ENCODE data around the gene RNF168. TPM values are rescaled to one million over a fixed set of nuclear protein-coding genes. Genes with fewer than 3 reads are reported as not detected.
"Not testable (repeated sequence)": the region's sequence is repeated elsewhere in the genome, so short reads cannot be mapped to it uniquely, and the experiment has no call there.

RNF168 gene
- total RNA-seq, 1 donor from 2014 or later: 12.0 TPM

GRCh38 chr3:196445391-196445790 lies 58.2 kb downstream of the RNF168 start:
- not testable (repeated sequence) for H3K27me3 ChIP-seq (ENCODE audit: control insufficient read depth in 3 of 3, insufficient read depth in 3 of 3, low read length in 3 of 3); H3K36me3 ChIP-seq (ENCODE audit: control insufficient read depth in 3 of 3, insufficient read depth in 3 of 3, low read length in 3 of 3); H3K9ac ChIP-seq (ENCODE audit: low read depth in 1 of 3, low read length in 3 of 3)

GRCh38 chr3:196444500-196444894 lies 59.1 kb downstream of the RNF168 start:
- H3K27me3 ChIP-seq (ENCODE audit: control insufficient read depth in 3 of 3, insufficient read depth in 3 of 3, low read length in 3 of 3): no peaks in the 10 kb centered on the region
- no peaks in the 10 kb centered on the region for H3K36me3 ChIP-seq (ENCODE audit: control insufficient read depth in 3 of 3, insufficient read depth in 3 of 3, low read length in 3 of 3)
- no peak overlapping the region for H3K27ac ChIP-seq (ENCODE audit: low read depth, low read length)
- no peaks in the 10 kb centered on the region for H3K4me1 ChIP-seq (ENCODE audit: control insufficient read depth in 3 of 3, insufficient read depth in 3 of 3, low read length in 3 of 3)
- H3K9ac ChIP-seq (ENCODE audit: low read depth in 1 of 3, low read length in 3 of 3): no peak overlapping the region
- no peaks in the 10 kb centered on the region for H3K9me3 ChIP-seq (ENCODE audit: control insufficient read depth in 3 of 3, low read length in 3 of 3)
- no peak overlapping the region for H3K4me3 ChIP-seq (ENCODE audit: low read length in 3 of 3)

More at GRCh38 chr3:196445391-196445790, 58.2 kb downstream of the RNF168 start:
- not testable (repeated sequence) for H3K4me1 ChIP-seq (ENCODE audit: control insufficient read depth in 3 of 3, insufficient read depth in 3 of 3, low read length in 3 of 3); H3K9me3 ChIP-seq (ENCODE audit: control insufficient read depth in 3 of 3, low read length in 3 of 3); H3K4me3 ChIP-seq (ENCODE audit: low read length in 3 of 3); H3K27ac ChIP-seq (ENCODE audit: low read depth, low read length)

GRCh38 chr3:196440696-196441095 lies 62.9 kb downstream of the RNF168 start:
- Histone ChIP-seq H3K27ac (ENCODE audit: low read depth, low read length) (no peak overlapping the region), H3K36me3 (ENCODE audit: control insufficient read depth in 3 of 3, insufficient read depth in 3 of 3, low read length in 3 of 3) (no peaks in the 10 kb centered on the region)

GRCh38 chr3:196440041-196440537 lies 63.5 kb downstream of the RNF168 start:
- H3K36me3 ChIP-seq (ENCODE audit: control insufficient read depth in 3 of 3, insufficient read depth in 3 of 3, low read length in 3 of 3): no peaks in the 10 kb centered on the region
- no peak overlapping the region for H3K27ac ChIP-seq (ENCODE audit: low read depth, low read length)
- H3K4me1 ChIP-seq (ENCODE audit: control insufficient read depth in 3 of 3, insufficient read depth in 3 of 3, low read length in 3 of 3): no peaks in the 10 kb centered on the region
- no peak overlapping the region for H3K9ac ChIP-seq (ENCODE audit: low read depth in 1 of 3, low read length in 3 of 3)
- H3K27me3 ChIP-seq (ENCODE audit: control insufficient read depth in 3 of 3, insufficient read depth in 3 of 3, low read length in 3 of 3): no peaks in the 10 kb centered on the region
- H3K9me3 ChIP-seq (ENCODE audit: control insufficient read depth in 3 of 3, low read length in 3 of 3): no peaks in the 10 kb centered on the region
- H3K4me3 ChIP-seq (ENCODE audit: low read length in 3 of 3): no peak overlapping the region

More at GRCh38 chr3:196440696-196441095, 62.9 kb downstream of the RNF168 start:
- Histone ChIP-seq H3K4me1 (ENCODE audit: control insufficient read depth in 3 of 3, insufficient read depth in 3 of 3, low read length in 3 of 3) (no peaks in the 10 kb centered on the region), H3K9ac (ENCODE audit: low read depth in 1 of 3, low read length in 3 of 3) (no peak overlapping the region), H3K9me3 (ENCODE audit: control insufficient read depth in 3 of 3, low read length in 3 of 3) (no peaks in the 10 kb centered on the region), H3K27me3 (ENCODE audit: control insufficient read depth in 3 of 3, insufficient read depth in 3 of 3, low read length in 3 of 3) (no peaks in the 10 kb centered on the region), H3K4me3 (ENCODE audit: low read length in 3 of 3) (no peak overlapping the region)

GRCh38 chr3:196432137-196432879 lies 71.3 kb downstream of the RNF168 start, which contains the start of gene UBXN7:
UBXN7 (minus strand) TSS chr3:196432427; CDS start chr3:196432399, 28 bp downstream.
- Histone ChIP-seq H3K9ac (ENCODE audit: low read depth in 1 of 3, low read length in 3 of 3) (peak within 1 kb of the TSS; percentile 93 to 97 (median 97)), H3K36me3 (ENCODE audit: control insufficient read depth in 3 of 3, insufficient read depth in 3 of 3, low read length in 3 of 3) (no peaks in the 10 kb centered on the region), H3K27ac (ENCODE audit: low read depth, low read length) (peak within 1 kb of the TSS; percentile 98), H3K27me3 (ENCODE audit: control insufficient read depth in 3 of 3, insufficient read depth in 3 of 3, low read length in 3 of 3) (no peaks in the 10 kb centered on the region), H3K4me1 (ENCODE audit: control insufficient read depth in 3 of 3, insufficient read depth in 3 of 3, low read length in 3 of 3) (peaks cover 7 to 16% (median 9%) of the 10 kb centered on the region in 3 donors), H3K9me3 (ENCODE audit: control insufficient read depth in 3 of 3, low read length in 3 of 3) (no peaks in the 10 kb centered on the region), H3K4me3 (ENCODE audit: low read length in 3 of 3) (peak within 1 kb of the TSS; percentile 92 to 96 (median 95))

GRCh38 chr3:196431181-196432136 lies 72.1 kb downstream of the RNF168 start:
- Histone ChIP-seq H3K27me3 (ENCODE audit: control insufficient read depth in 3 of 3, insufficient read depth in 3 of 3, low read length in 3 of 3) (no peaks in the 10 kb centered on the region), H3K9me3 (ENCODE audit: control insufficient read depth in 3 of 3, low read length in 3 of 3) (no peaks in the 10 kb centered on the region), H3K27ac (ENCODE audit: low read depth, low read length) (peak overlapping the region; percentile 98), H3K4me3 (ENCODE audit: low read length in 3 of 3) (peak overlapping the region; percentile 92 to 96 (median 95)), H3K36me3 (ENCODE audit: control insufficient read depth in 3 of 3, insufficient read depth in 3 of 3, low read length in 3 of 3) (no peaks in the 10 kb centered on the region), H3K4me1 (ENCODE audit: control insufficient read depth in 3 of 3, insufficient read depth in 3 of 3, low read length in 3 of 3) (peaks cover 7 to 16% (median 9%) of the 10 kb centered on the region in 3 donors), H3K9ac (ENCODE audit: low read depth in 1 of 3, low read length in 3 of 3) (peak overlapping the region; percentile 93 to 97 (median 97))

- Histone ChIP-seq H3K4me3 (ENCODE audit: low read length in 3 of 3) (no peak overlapping the region), H3K9me3 (ENCODE audit: control insufficient read depth in 3 of 3, low read length in 3 of 3) (no peaks in the 10 kb centered on the region), H3K9ac (ENCODE audit: low read depth in 1 of 3, low read length in 3 of 3) (no peak overlapping the region), H3K27me3 (ENCODE audit: control insufficient read depth in 3 of 3, insufficient read depth in 3 of 3, low read length in 3 of 3) (no peaks in the 10 kb centered on the region), H3K27ac (ENCODE audit: low read depth, low read length) (no peak overlapping the region), H3K36me3 (ENCODE audit: control insufficient read depth in 3 of 3, insufficient read depth in 3 of 3, low read length in 3 of 3) (no peaks in the 10 kb centered on the region), H3K4me1 (ENCODE audit: control insufficient read depth in 3 of 3, insufficient read depth in 3 of 3, low read length in 3 of 3) (peaks cover 16 to 17% (median 17%) of the 10 kb centered on the region in 3 donors)
Observed at GRCh38 chr3:196428041-196428440, 75.5 kb downstream of the RNF168 start.

GRCh38 chr3:196424421-196424820 lies 79.1 kb downstream of the RNF168 start:
- H3K36me3 ChIP-seq (ENCODE audit: control insufficient read depth in 3 of 3, insufficient read depth in 3 of 3, low read length in 3 of 3); H3K9ac ChIP-seq (ENCODE audit: low read depth in 1 of 3, low read length in 3 of 3); H3K27ac ChIP-seq (ENCODE audit: low read depth, low read length); H3K9me3 ChIP-seq (ENCODE audit: control insufficient read depth in 3 of 3, low read length in 3 of 3); H3K4me3 ChIP-seq (ENCODE audit: low read length in 3 of 3); H3K27me3 ChIP-seq (ENCODE audit: control insufficient read depth in 3 of 3, insufficient read depth in 3 of 3, low read length in 3 of 3): not testable (repeated sequence)
- peaks cover 12 to 30% (median 22%) of the 10 kb centered on the region in 3 donors for H3K4me1 ChIP-seq (ENCODE audit: control insufficient read depth in 3 of 3, insufficient read depth in 3 of 3, low read length in 3 of 3)

- peaks cover 20 to 38% (median 33%) of the 10 kb centered on the region in 3 donors for H3K4me1 ChIP-seq (ENCODE audit: control insufficient read depth in 3 of 3, insufficient read depth in 3 of 3, low read length in 3 of 3)
Observed at GRCh38 chr3:196423044-196423781, 80.4 kb downstream of the RNF168 start.

More at GRCh38 chr3:196423044-196423781, 80.4 kb downstream of the RNF168 start:
- Histone ChIP-seq H3K4me3 (ENCODE audit: low read length in 3 of 3) (peak overlapping the region; percentile 10 to 52 (median 49)), H3K9ac (ENCODE audit: low read depth in 1 of 3, low read length in 3 of 3) (peak overlapping the region; percentile 57 to 64 (median 62)), H3K27ac (ENCODE audit: low read depth, low read length) (peak overlapping the region; percentile 92), H3K36me3 (ENCODE audit: control insufficient read depth in 3 of 3, insufficient read depth in 3 of 3, low read length in 3 of 3) (no peaks in the 10 kb centered on the region), H3K9me3 (ENCODE audit: control insufficient read depth in 3 of 3, low read length in 3 of 3) (no peaks in the 10 kb centered on the region), H3K27me3 (ENCODE audit: control insufficient read depth in 3 of 3, insufficient read depth in 3 of 3, low read length in 3 of 3) (no peaks in the 10 kb centered on the region)
